Hepatocyte (in vitro differentiated cells): ENCODE results near the gene IGFL1.

Experiments used
- CTCF ChIP-seq: fragments of 200-600 bp; sonication (generic); IDR thresholded peaks from 2 replicates; pipeline ENCODE4 v1.5.1; 2016; ENCODE audit warnings: antibody characterized with exemption, mild to moderate bottlenecking; ENCODE audit not compliant: poor library complexity
- EZH2 ChIP-seq: fragments of 200-600 bp; sonication (generic); IDR thresholded peaks from 2 replicates; pipeline ENCODE4 v1.6.1; 2016; ENCODE audit warnings: antibody characterized with exemption, mild to moderate bottlenecking, borderline replicate concordance
- EZH2phosphoT487 ChIP-seq: fragments of 200-600 bp; sonication (generic); IDR thresholded peaks from one replicate; pipeline ENCODE4 v1.6.1; 2018; ENCODE audit warnings: antibody characterized with exemption, mild to moderate bottlenecking, low read depth, moderate library complexity; ENCODE audit not compliant: unreplicated experiment, severe bottlenecking

- TF ChIP-seq CTCF = no peak
- TF ChIP-seq EZH2 = no peak
- no peak for TF ChIP-seq EZH2phosphoT487
These were observed 2.5 kb downstream of the IGFL1 start for GRCh38 chr19:46232029-46232428.
